PC-9 (cell line): ENCODE data around the gene SLC12A1. TPM values are rescaled to one million over a fixed set of nuclear protein-coding genes. Genes with fewer than 3 reads are reported as not detected.

Source experiments
- BruUV-seq: library from RNA; stranded (reverse); fragments of 400-500 nt; replicated peaks from 2 replicates; lab custom pipeline; 2021; lab: Mats Ljungman, UMichigan
- CTCF ChIA-PET: fragments of 300-600 bp; sonication (Branson Sonifier 250); formaldehyde crosslinking; loops from one replicate; lab custom pipeline; 2022; ENCODE audit warnings: antibody characterized with exemption; lab: Charles Lee
- POLR2A ChIA-PET: fragments of 300-600 bp; sonication (Branson Sonifier 250); formaldehyde crosslinking; loops from one replicate; lab custom pipeline; 2022; ENCODE audit warnings: antibody characterized with exemption; ENCODE audit not compliant: unreplicated experiment; lab: Charles Lee
- DNase-seq, 2 experiments: peaks; one replicate each; pipeline versions ENCODE4 v3.0.0 to v3.0.0-alpha.2; 2015 to 2022; ENCODE audit warnings: mixed read lengths in 1 of 2
- H2AFZ ChIP-seq: fragments of 200-600 bp; sonication (generic); 2 replicates; pipeline ENCODE4 v1.8.1; 2017; ENCODE audit warnings: antibody characterized with exemption
- H3F3A ChIP-seq: fragments of 200-600 bp; sonication (generic); 2 replicates; pipeline ENCODE4 v1.8.1; 2017; ENCODE audit warnings: antibody characterized with exemption, mild to moderate bottlenecking, low read depth; ENCODE audit not compliant: insufficient read depth
- H3K27ac ChIP-seq: fragments of 200-600 bp; sonication (generic); 2 replicates; pipeline ENCODE4 v1.6.1; 2016; ENCODE audit warnings: mixed run types
- H3K27me3 ChIP-seq: fragments of 200-600 bp; sonication (generic); 2 replicates; pipeline ENCODE4 v1.6.1; 2016; ENCODE audit warnings: low read depth, mixed run types; ENCODE audit not compliant: insufficient read depth
- H3K36me3 ChIP-seq: fragments of 200-600 bp; sonication (generic); 2 replicates; pipeline ENCODE4 v1.6.1; 2016; ENCODE audit warnings: low read depth, mixed run types
- H3K4me1 ChIP-seq: fragments of 200-600 bp; sonication (generic); replicated peaks from 2 replicates; pipeline ENCODE4 v1.6.1; 2016; ENCODE audit warnings: mixed run types; ENCODE audit not compliant: insufficient read depth
- H3K4me2 ChIP-seq: fragments of 200-600 bp; sonication (generic); 2 replicates; pipeline ENCODE4 v1.6.1; 2017; ENCODE audit warnings: mixed run types
- H3K4me3 ChIP-seq: fragments of 200-600 bp; sonication (generic); 2 replicates; pipeline ENCODE4 v1.6.1; 2016; ENCODE audit warnings: mixed run types
- H3K79me2 ChIP-seq: fragments of 200-600 bp; sonication (generic); 2 replicates; pipeline ENCODE4 v1.6.1; 2017; ENCODE audit warnings: low read depth, mixed run types
- H3K9me2 ChIP-seq: fragments of 200-600 bp; sonication (generic); 2 replicates; pipeline ENCODE4 v1.8.1; 2017; ENCODE audit warnings: mild to moderate bottlenecking; ENCODE audit not compliant: insufficient read depth
- H3K9me3 ChIP-seq: fragments of 200-600 bp; sonication (generic); 2 replicates; pipeline ENCODE4 v1.8.1; 2016; ENCODE audit warnings: low read depth; ENCODE audit not compliant: insufficient read depth
- H4K20me1 ChIP-seq: fragments of 200-600 bp; sonication (generic); 2 replicates; pipeline ENCODE4 v1.8.1; 2017; ENCODE audit not compliant: insufficient read depth
- EZH2 ChIP-seq: fragments of 200-600 bp; sonication (generic); IDR thresholded peaks from 2 replicates; pipeline ENCODE4 v1.8.0; 2017; ENCODE audit warnings: antibody characterized with exemption, low read depth
- intact Hi-C: fragments of 100-400 bp; cut with micrococcal nuclease; formaldehyde crosslinking; loops from one replicate; pipeline ENCODE4 v1.10.0; 2022; ENCODE audit not compliant: unreplicated experiment
- total RNA-seq: library from RNA; stranded (reverse); gene quantifications from 2 replicates; pipeline ENCODE4 v1.2.3, GENCODE V29; 2021
- TF ChIP-seq, protein P1 (sequence below): fragments of 200-600 bp; sonication (generic); conservative IDR thresholded peaks from 2 replicates; pipeline ENCODE4 v1.6.1; 2017; ENCODE audit warnings: mixed run types, antibody characterized with exemption, mild to moderate bottlenecking, moderate library complexity

SLC12A1 gene
- total RNA-seq, 1 experiment from 2014 or later = not detected

GRCh38 chr15:48175126-48175525 is 31.0 kb upstream of the SLC12A1 start:
- peaks cover 8% of the 10 kb centered on the region; the same call in 1 of the 2 replicates for H3K27me3 ChIP-seq
- intact Hi-C loops = no loop called here
- no peak overlapping the region for H2AFZ ChIP-seq
- no peak overlapping the region for H3K4me2 ChIP-seq
- BruUV-seq = no TSS peak
- H3K36me3 ChIP-seq = no peaks in the 10 kb centered on the region
- DNase-seq = no peak
- H3K9me2 ChIP-seq = no peaks in the 10 kb centered on the region
- POLR2A ChIA-PET = no interaction called here
- no peaks in the 10 kb centered on the region for H4K20me1 ChIP-seq
- no peaks in the 10 kb centered on the region for H3K79me2 ChIP-seq
- H3F3A ChIP-seq = no peaks in the 10 kb centered on the region
- H3K27ac ChIP-seq = no peak overlapping the region
- CTCF ChIA-PET = no interaction called here
- H3K4me1 ChIP-seq = no peaks in the 10 kb centered on the region
- H3K9me3 ChIP-seq = no peaks in the 10 kb centered on the region
- H3K4me3 ChIP-seq = no peak overlapping the region
- no peak for TF ChIP-seq EZH2
- TF ChIP-seq, protein P1, sequence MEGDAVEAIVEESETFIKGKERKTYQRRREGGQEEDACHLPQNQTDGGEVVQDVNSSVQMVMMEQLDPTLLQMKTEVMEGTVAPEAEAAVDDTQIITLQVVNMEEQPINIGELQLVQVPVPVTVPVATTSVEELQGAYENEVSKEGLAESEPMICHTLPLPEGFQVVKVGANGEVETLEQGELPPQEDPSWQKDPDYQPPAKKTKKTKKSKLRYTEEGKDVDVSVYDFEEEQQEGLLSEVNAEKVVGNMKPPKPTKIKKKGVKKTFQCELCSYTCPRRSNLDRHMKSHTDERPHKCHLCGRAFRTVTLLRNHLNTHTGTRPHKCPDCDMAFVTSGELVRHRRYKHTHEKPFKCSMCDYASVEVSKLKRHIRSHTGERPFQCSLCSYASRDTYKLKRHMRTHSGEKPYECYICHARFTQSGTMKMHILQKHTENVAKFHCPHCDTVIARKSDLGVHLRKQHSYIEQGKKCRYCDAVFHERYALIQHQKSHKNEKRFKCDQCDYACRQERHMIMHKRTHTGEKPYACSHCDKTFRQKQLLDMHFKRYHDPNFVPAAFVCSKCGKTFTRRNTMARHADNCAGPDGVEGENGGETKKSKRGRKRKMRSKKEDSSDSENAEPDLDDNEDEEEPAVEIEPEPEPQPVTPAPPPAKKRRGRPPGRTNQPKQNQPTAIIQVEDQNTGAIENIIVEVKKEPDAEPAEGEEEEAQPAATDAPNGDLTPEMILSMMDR = no peak

DNA sequence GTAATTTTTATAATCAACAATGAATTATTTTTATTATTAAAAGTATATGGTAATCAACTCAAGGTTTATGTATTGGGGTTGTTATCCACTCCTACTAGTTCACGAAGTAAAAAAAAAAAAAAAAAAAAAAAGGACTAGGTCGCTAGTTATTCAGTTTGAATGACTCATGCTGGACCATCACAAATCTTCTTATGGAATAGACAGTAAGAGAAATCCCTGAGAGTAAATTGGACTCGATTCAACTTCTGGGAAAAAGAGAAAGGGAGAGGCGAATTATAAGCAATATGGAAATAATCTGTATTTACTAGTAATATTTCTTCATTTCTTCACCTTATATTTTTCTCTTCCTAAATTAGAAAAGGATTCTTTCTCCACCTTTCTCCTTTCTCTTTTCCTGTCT is 30.0 kb upstream of the SLC12A1 start:
- Histone ChIP-seq H3K9me2 (no peaks in the 10 kb centered on the region), H4K20me1 (no peaks in the 10 kb centered on the region), H3K9me3 (no peaks in the 10 kb centered on the region), H3K36me3 (no peaks in the 10 kb centered on the region), H3K4me3 (no peak overlapping the region), H3K27ac (no peak overlapping the region), H3K79me2 (no peaks in the 10 kb centered on the region), H3K4me1 (no peaks in the 10 kb centered on the region), H3K4me2 (no peak overlapping the region), H3F3A (no peaks in the 10 kb centered on the region), H2AFZ (no peak overlapping the region), H3K27me3 (peaks cover 8% of the 10 kb centered on the region; the same call in 1 of the 2 replicates)
- no peak for DNase-seq
- intact Hi-C loops = no loop called here
- BruUV-seq = no TSS peak
- TF ChIP-seq EZH2 = no peak
- TF ChIP-seq, protein P1 = no peak
- ChIA-PET POLR2A (no interaction called here), CTCF (no interaction called here)

DNA sequence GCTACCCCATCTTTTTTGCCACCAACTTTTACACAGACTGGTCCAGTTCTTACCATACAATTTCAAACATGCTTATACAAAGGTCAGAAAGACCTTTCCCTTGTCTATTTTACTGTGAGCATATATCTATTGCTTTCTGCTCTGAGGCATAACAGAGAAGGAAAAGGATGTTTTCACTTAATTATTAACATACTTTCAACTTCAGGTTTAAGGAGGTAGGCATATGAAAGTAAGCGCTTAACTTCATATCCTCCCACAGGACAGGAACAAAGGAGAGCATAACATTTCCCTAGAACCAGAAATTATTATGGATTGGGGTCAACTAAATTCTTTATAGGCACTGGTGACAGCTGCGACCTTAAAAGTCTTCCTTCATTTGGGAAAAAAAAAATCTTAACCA is 29.1 kb upstream of the SLC12A1 start:
- no peaks in the 10 kb centered on the region for H3K9me2 ChIP-seq
- BruUV-seq = TSS peak; percentile 16
- H4K20me1 ChIP-seq = no peaks in the 10 kb centered on the region
- no peak for DNase-seq
- TF ChIP-seq EZH2 = no peak
- TF ChIP-seq, protein P1 = no peak
- H3F3A ChIP-seq = no peaks in the 10 kb centered on the region
- H3K27me3 ChIP-seq = peaks cover 8% of the 10 kb centered on the region; the same call in 1 of the 2 replicates
- no peak overlapping the region for H3K27ac ChIP-seq
- H3K4me3 ChIP-seq = no peak overlapping the region
- no peaks in the 10 kb centered on the region for H3K79me2 ChIP-seq
- CTCF ChIA-PET = no interaction called here
- no peaks in the 10 kb centered on the region for H3K9me3 ChIP-seq
- no peak overlapping the region for H3K4me2 ChIP-seq
- POLR2A ChIA-PET = no interaction called here
- no peaks in the 10 kb centered on the region for H3K4me1 ChIP-seq
- intact Hi-C loops = no loop called here
- H2AFZ ChIP-seq = no peak overlapping the region
- H3K36me3 ChIP-seq = no peaks in the 10 kb centered on the region
